Erythroblast (primary cell): ENCODE data around the gene WIF1.

Source experiments
- GATA1 ChIP-seq: IDR thresholded peaks from 2 replicates; pipeline ENCODE4 v1.6.1; 2011; ENCODE audit warnings: low read depth, mild to moderate bottlenecking, control low read depth, low read length, moderate library complexity
- POLR2A ChIP-seq: IDR thresholded peaks from 2 replicates; pipeline ENCODE4 v1.6.1; 2011; ENCODE audit warnings: mild to moderate bottlenecking, low read length

DNA sequence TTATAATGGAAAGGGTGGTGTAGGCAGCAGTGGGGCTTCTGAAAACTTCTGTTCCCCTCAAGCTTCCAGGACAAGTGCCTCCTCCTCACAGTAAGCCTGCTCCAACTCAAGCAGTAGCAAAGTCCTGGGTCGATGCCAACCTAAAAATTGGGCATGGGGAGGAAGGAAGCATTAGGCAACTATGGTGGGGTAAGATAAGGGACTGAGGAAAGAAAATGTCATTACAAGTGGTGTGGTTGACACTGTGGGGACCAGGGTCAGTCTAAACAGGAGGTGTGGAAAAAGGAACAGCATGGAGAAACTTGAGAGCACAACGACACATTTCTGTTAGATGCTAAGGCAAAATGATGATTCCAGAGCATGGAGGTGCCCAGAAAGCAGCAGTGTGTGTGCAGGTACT is 34.9 kb downstream of the WIF1 start:
- TF ChIP-seq POLR2A = no peak
- TF ChIP-seq GATA1 = no peak
